ENCODE data around the gene DHRS4. TPM values are rescaled to one million over a fixed set of nuclear protein-coding genes. Genes with fewer than 3 reads are reported as not detected.

DHRS4 gene
- total RNA-seq, 2 experiments from 2014 or later = 6.6 to 6.7 TPM

GRCh38 chr14:23933742-23934128 lies 19.8 kb upstream of the DHRS4 start:
- H3K27ac Mint-ChIP-seq = no peak overlapping the region
- POLR2A ChIA-PET = interaction anchor here (0.8 kb wide), 1 partner anchor 345 kb away, joined by 3 read pairs; no protein-coding TSS in a partner anchor
- ATAC-seq (ENCODE audit: poor library complexity) (no peak), DNase-seq (no peak)
- Histone ChIP-seq H3K27ac (ENCODE audit: low read depth in 1 of 2, low read length in 2 of 2) (no peak overlapping the region), H3K9me3 (ENCODE audit: control insufficient read depth in 1 of 2, insufficient read depth in 1 of 2, low read length in 2 of 2) (no peaks in the 10 kb centered on the region), H3K36me3 (ENCODE audit: insufficient read depth, low read length) (no peaks in the 10 kb centered on the region), H3K4me1 (ENCODE audit: insufficient read depth, low read length) (peaks cover 4% of the 10 kb centered on the region), H3K27me3 (ENCODE audit: control insufficient read depth in 1 of 2, insufficient read depth in 2 of 2, low read length in 2 of 2) (peaks cover 0 to 6% of the 10 kb centered on the region in 2 experiments), H3K4me3 (ENCODE audit: low read length) (no peak overlapping the region)
- no peaks in the 10 kb centered on the region for H3K36me3 Mint-ChIP-seq (ENCODE audit: low read depth)
- CTCF ChIA-PET = no interaction called here
- no peaks in the 10 kb centered on the region for H3K9me3 Mint-ChIP-seq
- peaks cover 6% of the 10 kb centered on the region for H3K27me3 Mint-ChIP-seq
- no peaks in the 10 kb centered on the region for H3K4me1 Mint-ChIP-seq (ENCODE audit: low read depth)
- H3K4me3 Mint-ChIP-seq = no peak overlapping the region
- intact Hi-C loops (cut with DNase I, micrococcal nuclease) = no loop called here
- TF ChIP-seq, protein P1, sequence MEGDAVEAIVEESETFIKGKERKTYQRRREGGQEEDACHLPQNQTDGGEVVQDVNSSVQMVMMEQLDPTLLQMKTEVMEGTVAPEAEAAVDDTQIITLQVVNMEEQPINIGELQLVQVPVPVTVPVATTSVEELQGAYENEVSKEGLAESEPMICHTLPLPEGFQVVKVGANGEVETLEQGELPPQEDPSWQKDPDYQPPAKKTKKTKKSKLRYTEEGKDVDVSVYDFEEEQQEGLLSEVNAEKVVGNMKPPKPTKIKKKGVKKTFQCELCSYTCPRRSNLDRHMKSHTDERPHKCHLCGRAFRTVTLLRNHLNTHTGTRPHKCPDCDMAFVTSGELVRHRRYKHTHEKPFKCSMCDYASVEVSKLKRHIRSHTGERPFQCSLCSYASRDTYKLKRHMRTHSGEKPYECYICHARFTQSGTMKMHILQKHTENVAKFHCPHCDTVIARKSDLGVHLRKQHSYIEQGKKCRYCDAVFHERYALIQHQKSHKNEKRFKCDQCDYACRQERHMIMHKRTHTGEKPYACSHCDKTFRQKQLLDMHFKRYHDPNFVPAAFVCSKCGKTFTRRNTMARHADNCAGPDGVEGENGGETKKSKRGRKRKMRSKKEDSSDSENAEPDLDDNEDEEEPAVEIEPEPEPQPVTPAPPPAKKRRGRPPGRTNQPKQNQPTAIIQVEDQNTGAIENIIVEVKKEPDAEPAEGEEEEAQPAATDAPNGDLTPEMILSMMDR (IDR thresholded peaks at IDR 0.05) = no peak

DNA sequence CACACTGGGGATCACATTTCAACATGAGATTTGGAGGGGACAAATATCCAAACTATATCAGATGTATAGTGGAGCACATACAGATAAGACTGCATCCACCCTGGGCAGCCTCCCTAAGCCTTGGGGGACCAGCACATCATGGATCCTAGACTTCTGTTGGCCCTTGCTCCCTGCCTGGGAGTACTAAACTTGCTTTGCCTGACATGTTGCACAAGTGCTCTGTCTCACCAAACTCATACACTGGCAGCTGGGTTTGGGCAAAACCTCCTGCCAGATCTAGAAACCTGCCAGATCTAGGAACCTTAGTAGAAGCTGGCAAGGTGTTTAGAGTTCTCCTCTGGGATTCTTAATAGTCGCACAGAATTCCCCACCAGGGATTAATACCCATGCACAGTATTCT lies 18.4 kb upstream of the DHRS4 start:
- Mint-ChIP-seq H3K36me3 (ENCODE audit: low read depth) (peaks cover 12% of the 10 kb centered on the region), H3K4me1 (ENCODE audit: low read depth) (no peaks in the 10 kb centered on the region), H3K9me3 (no peaks in the 10 kb centered on the region), H3K4me3 (no peak overlapping the region), H3K27ac (no peak overlapping the region), H3K27me3 (no peaks in the 10 kb centered on the region)
- intact Hi-C loops (cut with DNase I, micrococcal nuclease) = no loop called here
- POLR2A ChIA-PET = no interaction called here
- Histone ChIP-seq H3K27me3 (ENCODE audit: control insufficient read depth in 1 of 2, insufficient read depth in 2 of 2, low read length in 2 of 2) (no peaks in the 10 kb centered on the region), H3K4me3 (ENCODE audit: low read length) (no peak overlapping the region), H3K4me1 (ENCODE audit: insufficient read depth, low read length) (no peaks in the 10 kb centered on the region), H3K9me3 (ENCODE audit: control insufficient read depth in 1 of 2, insufficient read depth in 1 of 2, low read length in 2 of 2) (no peaks in the 10 kb centered on the region), H3K27ac (ENCODE audit: low read depth in 1 of 2, low read length in 2 of 2) (no peak overlapping the region), H3K36me3 (ENCODE audit: insufficient read depth, low read length) (no peaks in the 10 kb centered on the region)
- CTCF ChIA-PET = no interaction called here
- no peak for DNase-seq
- no peak for ATAC-seq (ENCODE audit: poor library complexity)
- TF ChIP-seq, protein P1 (IDR thresholded peaks at IDR 0.05) = no peak

DNA sequence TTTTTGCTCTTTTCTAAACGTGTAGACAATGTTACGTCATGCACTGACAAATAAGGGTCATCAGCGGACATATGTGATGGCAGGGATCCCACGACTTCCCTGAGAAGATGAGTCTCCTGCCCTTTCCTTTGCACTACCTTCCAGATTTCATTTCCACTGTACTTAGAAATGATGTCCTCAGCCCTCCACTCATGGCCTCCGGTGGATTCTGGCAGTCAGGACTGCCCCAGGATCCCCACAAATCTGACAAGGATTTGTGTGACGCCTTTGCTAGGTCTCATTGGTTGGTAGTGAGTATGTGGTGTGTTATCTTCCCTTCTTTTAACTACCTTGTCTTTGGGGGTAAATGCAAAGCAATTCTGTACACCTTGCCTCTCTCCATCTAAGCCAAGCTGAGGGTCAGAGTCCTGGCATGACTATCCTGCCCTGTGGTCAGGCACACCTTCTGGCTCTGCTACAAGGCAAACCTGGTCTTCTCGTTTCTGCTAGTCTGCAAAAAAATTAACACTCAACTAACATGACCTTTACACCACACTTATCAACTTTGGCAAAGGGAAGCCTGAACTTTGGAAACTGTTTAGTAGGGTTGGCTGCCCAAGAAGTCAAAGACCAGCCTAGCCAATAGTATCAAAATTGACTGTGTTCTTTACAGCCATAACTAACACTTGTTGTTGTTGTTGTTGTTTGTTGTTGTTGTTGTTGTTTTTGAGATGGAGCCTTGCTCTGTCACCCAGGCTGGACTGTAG lies 17.3 kb upstream of the DHRS4 start:
- no peak overlapping the region for H3K4me3 ChIP-seq (ENCODE audit: low read length)
- TF ChIP-seq, protein P1 (IDR thresholded peaks at IDR 0.05) = no peak
- ChIA-PET POLR2A (no interaction called here), CTCF (no interaction called here)
- ATAC-seq (ENCODE audit: poor library complexity) = no peak
- Mint-ChIP-seq H3K27ac (no peak overlapping the region), H3K9me3 (no peaks in the 10 kb centered on the region), H3K4me1 (ENCODE audit: low read depth) (no peaks in the 10 kb centered on the region), H3K27me3 (no peaks in the 10 kb centered on the region), H3K36me3 (ENCODE audit: low read depth) (peaks cover 20% of the 10 kb centered on the region), H3K4me3 (no peak overlapping the region)
- H3K27ac ChIP-seq (ENCODE audit: low read depth in 1 of 2, low read length in 2 of 2) = no peak overlapping the region
- no peaks in the 10 kb centered on the region for H3K27me3 ChIP-seq (ENCODE audit: control insufficient read depth in 1 of 2, insufficient read depth in 2 of 2, low read length in 2 of 2)
- H3K9me3 ChIP-seq (ENCODE audit: control insufficient read depth in 1 of 2, insufficient read depth in 1 of 2, low read length in 2 of 2) = no peaks in the 10 kb centered on the region
- H3K4me1 ChIP-seq (ENCODE audit: insufficient read depth, low read length) = no peaks in the 10 kb centered on the region
- intact Hi-C loops (cut with DNase I, micrococcal nuclease) = no loop called here
- H3K36me3 ChIP-seq (ENCODE audit: insufficient read depth, low read length) = peaks cover 8% of the 10 kb centered on the region
- DNase-seq = no peak

Measured in CD4-positive, alpha-beta T cell (primary cell).